ENCODE data around the gene SNX30.
A peak's percentile ranks its signal among the peaks of the same experiment; 100 is the strongest.

The SNX30 gene

GRCh38 chr9:112822618-112823017 lies 72.1 kb downstream of the SNX30 start:
- DNase-seq (ENCODE audit: low read depth), result no peak

GRCh38 chr9:112823257-112823656 lies 72.7 kb downstream of the SNX30 start:
- no peak for DNase-seq (ENCODE audit: low read depth)

- no peak for DNase-seq (ENCODE audit: low read depth)
Measured at GRCh38 chr9:112831281-112831851, 80.8 kb downstream of the SNX30 start.

- DNase-seq (ENCODE audit: low read depth), result no peak
Measured at GRCh38 chr9:112831969-112832368, 81.4 kb downstream of the SNX30 start.

- no peak for DNase-seq (ENCODE audit: low read depth)
Measured at GRCh38 chr9:112833081-112833480, 82.5 kb downstream of the SNX30 start.

GRCh38 chr9:112836394-112836793 lies 85.8 kb downstream of the SNX30 start:
- no peak for DNase-seq (ENCODE audit: low read depth)

- no peak for DNase-seq (ENCODE audit: low read depth)
Measured at GRCh38 chr9:112838342-112838741, 87.8 kb downstream of the SNX30 start.

GRCh38 chr9:112839331-112839730 lies 88.8 kb downstream of the SNX30 start:
- no peak for DNase-seq (ENCODE audit: low read depth)

GRCh38 chr9:112841261-112841660 lies 90.7 kb downstream of the SNX30 start:
- DNase-seq (ENCODE audit: low read depth), result no peak

- no peak for DNase-seq (ENCODE audit: low read depth)
Measured at GRCh38 chr9:112842555-112842954, 92.0 kb downstream of the SNX30 start.

GRCh38 chr9:112844771-112845542 lies 94.4 kb downstream of the SNX30 start:
- DNase-seq (ENCODE audit: low read depth), result peak; percentile 52

- no peak for DNase-seq (ENCODE audit: low read depth)
Measured at GRCh38 chr9:112846528-112847488, 96.2 kb downstream of the SNX30 start.

- DNase-seq (ENCODE audit: low read depth), result no peak
Measured at GRCh38 chr9:112848316-112849151, 98.0 kb downstream of the SNX30 start.

- no peak for DNase-seq (ENCODE audit: low read depth)
Measured at GRCh38 chr9:112849363-112849922, 98.9 kb downstream of the SNX30 start.

- no peak for DNase-seq (ENCODE audit: low read depth)
Measured at GRCh38 chr9:112850840-112851239, 100.3 kb downstream of the SNX30 start.

- no peak for DNase-seq (ENCODE audit: low read depth)
Measured at GRCh38 chr9:112852741-112853504, 102.4 kb downstream of the SNX30 start.

GRCh38 chr9:112853882-112854585 lies 103.5 kb downstream of the SNX30 start:
- no peak for DNase-seq (ENCODE audit: low read depth)

GRCh38 chr9:112854657-112855056 lies 104.1 kb downstream of the SNX30 start:
- DNase-seq (ENCODE audit: low read depth), result no peak

- DNase-seq (ENCODE audit: low read depth), result no peak
Measured at GRCh38 chr9:112856200-112856599, 105.6 kb downstream of the SNX30 start.

- DNase-seq (ENCODE audit: low read depth), result no peak
Measured at GRCh38 chr9:112856843-112857242, 106.3 kb downstream of the SNX30 start.
